Measurements from ENCODE around the gene SLC38A8.

The SLC38A8 gene

GRCh38 chr16:84048871-84049270, 6.3 kb upstream of the SLC38A8 start:
- H4K20me1 ChIP-seq (ENCODE audit: insufficient read depth, low read length, poor library complexity, severe bottlenecking), result no peaks in the 10 kb centered on the region
- no peak overlapping the region for H3K9ac ChIP-seq (ENCODE audit: low read depth, low read length, poor library complexity, severe bottlenecking)
- no peaks in the 10 kb centered on the region for H3K9me3 ChIP-seq (ENCODE audit: insufficient read depth, low read depth, low read length)
- H3K36me3 ChIP-seq (ENCODE audit: insufficient read depth, low read length), result peaks cover 16% of the 10 kb centered on the region; the same call in 1 of the 2 replicates
- H3K4me2 ChIP-seq (ENCODE audit: low read depth, low read length, poor library complexity, severe bottlenecking), result no peak overlapping the region
- no peaks in the 10 kb centered on the region for H3K27me3 ChIP-seq (ENCODE audit: insufficient read depth, low read length, poor library complexity, severe bottlenecking)
- no peak overlapping the region for H3K4me3 ChIP-seq (ENCODE audit: low read length, poor library complexity, severe bottlenecking)
- no peak overlapping the region for H2AFZ ChIP-seq (ENCODE audit: low read length)
- peaks cover 2% of the 10 kb centered on the region for H3K4me1 ChIP-seq (ENCODE audit: insufficient read depth, low read length, poor library complexity, severe bottlenecking)
- no peaks in the 10 kb centered on the region for H3K9me2 ChIP-seq (replicated peaks; ENCODE audit: low read depth, low read length)
- H3F3A ChIP-seq (ENCODE audit: low read depth), result no peaks in the 10 kb centered on the region
- no peaks in the 10 kb centered on the region for H3K79me2 ChIP-seq (ENCODE audit: insufficient read depth, low read length)
- no peak for TF ChIP-seq CTCF (conservative IDR thresholded peaks at IDR 0.05; ENCODE audit: low read length)
- no peak for TF ChIP-seq EZH2phosphoT487 (IDR thresholded peaks at IDR 0.05; ENCODE audit: borderline replicate concordance)

GRCh38 chr16:84048270-84048669, 5.7 kb upstream of the SLC38A8 start:
- Histone ChIP-seq H3K4me3 (ENCODE audit: low read length, poor library complexity, severe bottlenecking) (no peak overlapping the region), H3F3A (ENCODE audit: low read depth) (no peaks in the 10 kb centered on the region), H3K9ac (ENCODE audit: low read depth, low read length, poor library complexity, severe bottlenecking) (no peak overlapping the region), H2AFZ (ENCODE audit: low read length) (no peak overlapping the region), H3K27me3 (ENCODE audit: insufficient read depth, low read length, poor library complexity, severe bottlenecking) (no peaks in the 10 kb centered on the region), H3K79me2 (ENCODE audit: insufficient read depth, low read length) (no peaks in the 10 kb centered on the region), H3K36me3 (ENCODE audit: insufficient read depth, low read length) (peaks cover 10% of the 10 kb centered on the region; the same call in 1 of the 2 replicates), H3K9me3 (ENCODE audit: insufficient read depth, low read depth, low read length) (no peaks in the 10 kb centered on the region), H3K9me2 (replicated peaks; ENCODE audit: low read depth, low read length) (no peaks in the 10 kb centered on the region), H4K20me1 (ENCODE audit: insufficient read depth, low read length, poor library complexity, severe bottlenecking) (no peaks in the 10 kb centered on the region), H3K4me2 (ENCODE audit: low read depth, low read length, poor library complexity, severe bottlenecking) (no peak overlapping the region), H3K4me1 (ENCODE audit: insufficient read depth, low read length, poor library complexity, severe bottlenecking) (peaks cover 8% of the 10 kb centered on the region)
- peak; percentile 18; the same call in 1 of the 2 replicates for TF ChIP-seq CTCF (conservative IDR thresholded peaks at IDR 0.05; ENCODE audit: low read length)
- no peak for TF ChIP-seq EZH2phosphoT487 (IDR thresholded peaks at IDR 0.05; ENCODE audit: borderline replicate concordance)

GRCh38 chr16:84047626-84048025, 5.0 kb upstream of the SLC38A8 start:
- H3K4me1 ChIP-seq (ENCODE audit: insufficient read depth, low read length, poor library complexity, severe bottlenecking), result peaks cover 15% of the 10 kb centered on the region
- H3K9ac ChIP-seq (ENCODE audit: low read depth, low read length, poor library complexity, severe bottlenecking), result no peak overlapping the region
- H3K79me2 ChIP-seq (ENCODE audit: insufficient read depth, low read length), result no peaks in the 10 kb centered on the region
- H3K9me2 ChIP-seq (replicated peaks; ENCODE audit: low read depth, low read length), result no peaks in the 10 kb centered on the region
- no peaks in the 10 kb centered on the region for H3F3A ChIP-seq (ENCODE audit: low read depth)
- H3K27me3 ChIP-seq (ENCODE audit: insufficient read depth, low read length, poor library complexity, severe bottlenecking), result no peaks in the 10 kb centered on the region
- no peaks in the 10 kb centered on the region for H4K20me1 ChIP-seq (ENCODE audit: insufficient read depth, low read length, poor library complexity, severe bottlenecking)
- no peaks in the 10 kb centered on the region for H3K9me3 ChIP-seq (ENCODE audit: insufficient read depth, low read depth, low read length)
- H2AFZ ChIP-seq (ENCODE audit: low read length), result no peak overlapping the region
- H3K4me2 ChIP-seq (ENCODE audit: low read depth, low read length, poor library complexity, severe bottlenecking), result no peak overlapping the region
- peaks cover 5% of the 10 kb centered on the region; the same call in 1 of the 2 replicates for H3K36me3 ChIP-seq (ENCODE audit: insufficient read depth, low read length)
- TF ChIP-seq CTCF (conservative IDR thresholded peaks at IDR 0.05; ENCODE audit: low read length) (no peak), EZH2phosphoT487 (IDR thresholded peaks at IDR 0.05; ENCODE audit: borderline replicate concordance) (no peak)
- no peak overlapping the region for H3K4me3 ChIP-seq (ENCODE audit: low read length, poor library complexity, severe bottlenecking)
